GM12873 (cell line): ENCODE measurements around the gene RADIL.

Source experiments
- TF ChIP-seq, protein P1 (sequence below): IDR thresholded peaks from 2 replicates; pipeline ENCODE4 v1.5.1; 2012; ENCODE audit warnings: low read depth, mild to moderate bottlenecking, moderate library complexity, low read length, control low read depth; ENCODE audit not compliant: insufficient read depth; ENCODE audit errors: missing control alignments

The RADIL gene

DNA sequence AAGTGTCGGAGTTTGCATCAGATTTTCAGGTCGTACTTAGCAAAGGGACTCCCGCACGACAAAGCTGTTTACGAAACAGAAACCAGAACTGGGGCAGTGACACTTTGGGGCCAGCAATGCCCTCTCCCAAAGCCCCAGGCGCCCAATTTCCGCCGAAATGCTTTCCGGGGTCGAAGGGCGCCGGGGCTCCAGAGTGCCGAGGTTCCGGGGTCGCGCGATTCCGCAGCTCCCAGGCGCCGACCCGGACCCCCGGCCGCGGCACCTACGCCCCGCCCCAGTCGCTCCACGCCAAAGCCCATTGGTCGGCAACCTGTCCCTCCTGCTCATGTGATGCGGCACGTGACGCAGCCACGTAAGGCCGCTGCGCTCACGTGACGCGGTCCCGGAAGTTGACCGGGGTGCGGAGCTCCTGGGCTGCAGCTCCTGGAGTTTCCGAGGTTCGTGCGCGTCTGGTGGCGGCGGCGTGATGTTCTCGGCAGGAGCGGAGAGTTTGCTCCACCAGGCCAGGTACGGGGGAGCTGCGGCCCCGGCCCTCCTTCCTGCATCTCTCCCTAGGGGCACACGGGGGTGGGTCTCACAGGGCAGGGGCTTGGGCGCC lies 108.2 kb downstream of the RADIL start, which contains the start of gene AP5Z1:
TSS of gene AP5Z1 (plus strand) at position 374 of the 598 bp plus-strand sequence. CDS start at position 467, 93 bp downstream.
- TF ChIP-seq, protein P1, sequence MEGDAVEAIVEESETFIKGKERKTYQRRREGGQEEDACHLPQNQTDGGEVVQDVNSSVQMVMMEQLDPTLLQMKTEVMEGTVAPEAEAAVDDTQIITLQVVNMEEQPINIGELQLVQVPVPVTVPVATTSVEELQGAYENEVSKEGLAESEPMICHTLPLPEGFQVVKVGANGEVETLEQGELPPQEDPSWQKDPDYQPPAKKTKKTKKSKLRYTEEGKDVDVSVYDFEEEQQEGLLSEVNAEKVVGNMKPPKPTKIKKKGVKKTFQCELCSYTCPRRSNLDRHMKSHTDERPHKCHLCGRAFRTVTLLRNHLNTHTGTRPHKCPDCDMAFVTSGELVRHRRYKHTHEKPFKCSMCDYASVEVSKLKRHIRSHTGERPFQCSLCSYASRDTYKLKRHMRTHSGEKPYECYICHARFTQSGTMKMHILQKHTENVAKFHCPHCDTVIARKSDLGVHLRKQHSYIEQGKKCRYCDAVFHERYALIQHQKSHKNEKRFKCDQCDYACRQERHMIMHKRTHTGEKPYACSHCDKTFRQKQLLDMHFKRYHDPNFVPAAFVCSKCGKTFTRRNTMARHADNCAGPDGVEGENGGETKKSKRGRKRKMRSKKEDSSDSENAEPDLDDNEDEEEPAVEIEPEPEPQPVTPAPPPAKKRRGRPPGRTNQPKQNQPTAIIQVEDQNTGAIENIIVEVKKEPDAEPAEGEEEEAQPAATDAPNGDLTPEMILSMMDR: no peak

DNA sequence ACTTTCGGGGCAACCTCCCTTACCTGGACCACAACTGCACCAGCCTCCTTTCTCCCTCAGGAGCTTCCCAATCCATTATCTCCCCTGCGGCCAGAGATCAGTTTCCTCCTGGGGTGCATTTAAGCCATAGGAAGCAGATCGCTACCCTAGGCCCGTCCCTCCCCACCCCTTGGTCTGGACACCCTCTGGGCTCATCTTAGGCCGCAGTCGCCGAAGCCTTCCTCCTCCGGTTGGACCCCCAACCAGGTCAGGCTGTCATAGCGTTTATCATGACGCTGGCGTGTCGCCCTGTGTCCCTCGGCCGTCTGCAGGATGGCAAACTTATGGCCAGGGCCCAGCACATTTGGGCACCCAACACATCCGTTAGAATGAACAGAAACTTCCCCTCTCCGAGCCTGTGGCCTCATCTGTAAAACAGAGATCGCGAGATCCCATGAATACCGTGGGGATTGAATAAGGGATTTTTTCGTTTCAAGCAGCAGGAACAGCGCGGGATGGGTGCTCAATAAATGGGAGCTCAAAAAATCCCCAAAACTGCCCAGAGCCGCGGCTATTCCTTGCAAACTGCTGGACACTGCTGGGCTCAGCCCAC lies 108.8 kb downstream of the RADIL start:
- TF ChIP-seq, protein P1: no peak

DNA sequence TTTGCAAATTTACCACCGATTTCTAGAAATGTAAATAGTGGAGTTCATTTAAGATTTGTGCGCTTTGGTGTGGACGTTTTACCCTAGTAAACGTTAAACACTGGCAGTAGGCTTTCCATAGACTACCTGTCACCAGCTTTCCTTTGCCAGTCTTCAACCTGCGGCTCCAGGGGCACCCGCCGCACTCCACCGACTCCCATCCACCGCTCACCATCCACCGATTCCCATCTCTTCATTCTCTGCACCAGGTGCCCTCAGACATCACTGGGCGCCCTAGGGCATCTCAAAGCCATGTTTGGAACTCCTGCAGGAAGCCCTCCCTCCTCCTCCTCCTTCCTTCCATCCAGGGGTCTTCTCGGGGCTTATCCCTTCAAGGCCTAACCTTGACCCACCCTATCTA lies 109.5 kb downstream of the RADIL start:
- TF ChIP-seq, protein P1: no peak

DNA sequence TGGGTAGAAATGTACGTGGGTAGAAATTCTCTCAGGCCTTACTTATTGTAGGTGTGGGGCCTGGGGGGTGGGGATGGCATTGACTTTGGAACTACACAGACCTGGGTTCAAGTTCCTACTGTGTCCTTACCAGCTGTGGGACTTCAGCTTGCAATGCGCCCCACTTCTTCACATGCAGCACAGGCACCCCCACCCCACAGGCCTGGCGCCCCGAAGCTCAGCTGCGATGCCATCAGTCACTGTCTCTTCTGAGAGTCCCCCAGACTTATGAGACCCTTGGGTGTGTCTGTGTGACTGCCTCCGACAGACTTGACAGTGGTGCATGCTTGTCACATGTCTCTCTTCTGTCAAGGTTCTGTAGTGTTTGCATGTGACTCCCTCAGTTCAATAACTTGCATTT lies 111.2 kb downstream of the RADIL start:
- TF ChIP-seq, protein P1: no peak

DNA sequence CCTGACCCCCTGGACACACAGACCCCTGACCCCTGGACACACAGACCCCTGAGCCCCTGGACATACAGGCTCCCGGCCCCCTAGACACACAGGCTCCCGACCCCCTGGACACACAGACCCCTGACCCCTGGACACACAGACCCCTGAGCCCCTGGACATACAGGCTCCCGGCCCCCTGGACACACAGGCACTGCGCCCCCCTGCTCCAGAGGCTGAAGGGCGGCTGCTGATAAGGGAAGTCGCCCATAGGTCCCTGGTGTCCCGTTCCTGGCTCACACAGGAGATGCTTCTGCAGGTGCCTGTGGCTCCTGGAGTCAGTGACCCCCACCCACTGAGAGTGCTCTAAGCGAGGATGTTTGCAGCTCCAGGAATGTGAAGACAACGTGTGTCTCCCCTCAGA lies 111.8 kb downstream of the RADIL start:
- TF ChIP-seq, protein P1: no peak

DNA sequence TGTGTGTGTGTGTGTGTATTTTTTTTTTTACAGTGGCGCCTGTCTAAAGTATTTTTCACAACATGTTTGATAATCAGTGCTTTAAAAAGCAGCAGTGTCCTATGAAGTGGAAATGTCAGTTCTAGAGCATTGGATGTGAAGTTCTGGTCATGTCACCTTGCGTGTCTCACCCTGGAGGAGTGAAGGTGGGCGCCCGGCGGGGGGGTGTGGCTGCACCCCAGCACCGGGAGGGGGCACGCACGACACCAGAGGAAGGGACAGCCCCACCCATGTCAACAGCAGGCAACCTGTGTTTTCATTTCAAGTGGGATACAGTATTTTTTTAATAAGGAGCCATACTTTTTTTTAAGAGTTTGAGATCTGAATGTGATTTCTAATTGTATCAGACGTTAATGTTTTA lies 112.6 kb downstream of the RADIL start:
- TF ChIP-seq, protein P1: no peak

DNA sequence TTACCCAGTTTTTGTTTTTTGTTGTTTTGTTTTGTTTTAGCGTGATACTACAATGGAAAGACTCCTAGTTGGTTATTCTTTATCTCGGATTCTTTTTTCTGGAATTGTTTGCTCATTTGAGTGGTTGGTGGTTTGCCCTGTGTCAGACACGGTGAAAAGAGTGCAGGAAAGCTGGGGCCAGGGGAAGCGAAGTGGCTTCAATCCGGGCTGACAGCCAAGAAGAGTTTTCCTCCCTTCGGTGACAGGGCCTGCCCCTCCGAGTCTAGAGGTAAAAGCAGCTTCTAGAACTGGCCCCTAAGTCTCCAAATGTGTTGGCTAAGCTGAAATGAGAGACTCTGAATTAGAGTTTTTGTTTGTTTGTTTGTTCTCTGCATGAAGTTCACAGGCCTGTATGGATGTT lies 113.8 kb downstream of the RADIL start:
- TF ChIP-seq, protein P1: no peak
